ENCODE measurements around the gene SHC3. TPM values are rescaled to one million over a fixed set of nuclear protein-coding genes. Genes with fewer than 3 reads are reported as not detected.

Gene SHC3
- total and polyA plus RNA-seq, 2 experiments from 2014 or later = 1.3 to 2.9 TPM

DNA sequence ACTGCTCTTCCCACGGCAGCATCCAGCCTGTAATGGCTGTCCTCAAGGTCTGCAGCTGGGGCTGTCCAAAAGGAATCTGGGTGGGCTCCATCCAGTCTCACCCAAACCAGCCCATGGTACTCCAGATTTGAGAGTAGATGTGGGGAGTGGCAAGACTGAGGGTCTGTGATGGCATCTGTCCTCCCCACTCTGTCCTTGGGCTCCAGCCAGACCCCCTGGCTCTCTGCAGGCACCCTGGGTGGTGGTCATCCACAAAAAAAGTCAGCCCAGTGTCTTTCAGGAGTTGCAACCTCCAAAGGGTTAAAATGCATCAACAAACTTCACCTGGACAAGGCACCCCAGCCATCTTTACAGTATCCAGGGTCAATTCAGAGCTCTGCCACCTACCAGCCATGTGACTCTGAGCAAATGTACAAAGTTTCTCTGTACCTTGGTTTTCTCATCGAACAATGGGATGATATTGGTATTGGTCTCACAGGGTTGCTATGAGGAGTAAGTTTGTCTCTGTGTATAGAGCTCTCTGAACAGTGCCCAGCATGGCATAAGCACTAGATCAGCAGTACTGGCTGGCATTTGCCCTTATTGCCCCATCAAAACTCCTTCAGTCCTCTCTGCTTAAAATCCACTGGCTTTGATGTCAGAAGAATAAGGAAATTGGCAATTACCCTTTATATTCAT is 194.6 kb downstream of the SHC3 start (continued):
- TF ChIP-seq, protein P1, sequence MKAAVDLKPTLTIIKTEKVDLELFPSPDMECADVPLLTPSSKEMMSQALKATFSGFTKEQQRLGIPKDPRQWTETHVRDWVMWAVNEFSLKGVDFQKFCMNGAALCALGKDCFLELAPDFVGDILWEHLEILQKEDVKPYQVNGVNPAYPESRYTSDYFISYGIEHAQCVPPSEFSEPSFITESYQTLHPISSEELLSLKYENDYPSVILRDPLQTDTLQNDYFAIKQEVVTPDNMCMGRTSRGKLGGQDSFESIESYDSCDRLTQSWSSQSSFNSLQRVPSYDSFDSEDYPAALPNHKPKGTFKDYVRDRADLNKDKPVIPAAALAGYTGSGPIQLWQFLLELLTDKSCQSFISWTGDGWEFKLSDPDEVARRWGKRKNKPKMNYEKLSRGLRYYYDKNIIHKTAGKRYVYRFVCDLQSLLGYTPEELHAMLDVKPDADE (IDR thresholded peaks at IDR 0.05) = no peak
- no peak for TF ChIP-seq NANOG (IDR thresholded peaks at IDR 0.05; ENCODE audit: borderline replicate concordance)
- no peak for TF ChIP-seq JUNB (IDR thresholded peaks at IDR 0.05; ENCODE audit: unreplicated experiment)
- no peak for TF ChIP-seq EZH2 (IDR thresholded peaks at IDR 0.05; ENCODE audit: low read depth, unreplicated experiment)
- TF ChIP-seq ZNF114 (CRISPR knock-in tag; IDR thresholded peaks at IDR 0.05) = no peak
- TF ChIP-seq ZNF331 (CRISPR knock-in tag; IDR thresholded peaks at IDR 0.05; ENCODE audit: low read depth) = no peak
- TF ChIP-seq EZH2phosphoT487 (IDR thresholded peaks at IDR 0.05; ENCODE audit: unreplicated experiment) = no peak
- TF ChIP-seq STAT1 (IDR thresholded peaks at IDR 0.05; ENCODE audit: unreplicated experiment) = no peak
- TF ChIP-seq POLR2AphosphoS5 (IDR thresholded peaks at IDR 0.05; ENCODE audit: low read depth) = no peak
- TF ChIP-seq CTCF (conservative IDR thresholded peaks at IDR 0.05; ENCODE audit: low read depth in 2 of 2) = no peak
- TF ChIP-seq REST (IDR thresholded peaks at IDR 0.05; ENCODE audit: unreplicated experiment) = no peak

DNA sequence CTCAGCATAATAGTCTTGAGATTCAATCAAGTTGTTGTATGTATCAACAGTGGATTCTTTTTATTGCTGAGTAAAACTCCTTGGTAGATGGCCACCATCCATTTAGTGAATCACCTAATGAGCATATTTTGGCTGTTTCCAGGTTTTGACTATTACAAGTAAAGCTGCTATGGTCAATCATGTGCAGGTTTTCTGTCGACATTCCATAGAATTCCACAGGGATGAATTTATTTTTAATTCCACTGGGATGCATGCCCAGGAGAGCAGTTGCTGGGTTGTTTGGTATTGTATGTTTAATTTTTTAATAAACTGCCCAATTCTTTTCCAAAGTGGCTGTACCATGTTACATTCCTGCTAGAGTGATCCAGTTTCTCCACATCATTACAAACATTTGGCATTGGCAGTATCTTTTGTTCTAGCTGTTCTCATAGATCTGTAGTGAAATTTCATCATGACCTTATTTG is 197.8 kb downstream of the SHC3 start:
- DNase-seq (ENCODE audit: low spot score) (no peak), ATAC-seq (no peak)
- H3K4me1 Mint-ChIP-seq = peaks cover 6% of the 10 kb centered on the region; the same call in 2 of the 3 replicates
- Histone ChIP-seq H3K4me1 (ENCODE audit: insufficient read depth) (no peaks in the 10 kb centered on the region), H3K27ac (ENCODE audit: low read depth) (no peak overlapping the region), H4K20me1 (replicated peaks; ENCODE audit: insufficient read depth) (no peaks in the 10 kb centered on the region), H3K9me2 (ENCODE audit: insufficient read depth) (0 out of 2 replicates have a peak, but pooled peaks cover 3% of the 10 kb centered on the region), H3F3A (replicated peaks; ENCODE audit: low read depth) (no peaks in the 10 kb centered on the region), H3K36me3 (ENCODE audit: insufficient read depth) (no peaks in the 10 kb centered on the region), H3K4me3 (no peak overlapping the region), H3K79me2 (replicated peaks; ENCODE audit: insufficient read depth) (no peaks in the 10 kb centered on the region), H3K27me3 (ENCODE audit: insufficient read depth) (no peaks in the 10 kb centered on the region), H2AFZ (no peak overlapping the region), H3K4me2 (no peak overlapping the region)
- H3K9me3 Mint-ChIP-seq = peaks cover 19% of the 10 kb centered on the region
- H3K4me3 Mint-ChIP-seq = no peak overlapping the region
- no peak overlapping the region for H3K27ac Mint-ChIP-seq
- peaks cover 7% of the 10 kb centered on the region; the same call in 2 of the 3 replicates for H3K36me3 Mint-ChIP-seq (ENCODE audit: low read depth)
- H3K27me3 Mint-ChIP-seq (ENCODE audit: insufficient read depth, low read depth, poor library complexity) = peaks cover 4% of the 10 kb centered on the region
- TF ChIP-seq ZNF114 (CRISPR knock-in tag; IDR thresholded peaks at IDR 0.05) (no peak), EZH2phosphoT487 (IDR thresholded peaks at IDR 0.05; ENCODE audit: unreplicated experiment) (no peak), EZH2 (IDR thresholded peaks at IDR 0.05; ENCODE audit: low read depth, unreplicated experiment) (no peak), REST (IDR thresholded peaks at IDR 0.05; ENCODE audit: unreplicated experiment) (no peak), POLR2AphosphoS5 (IDR thresholded peaks at IDR 0.05; ENCODE audit: low read depth) (no peak), CREB1 (CRISPR knock-in tag; IDR thresholded peaks at IDR 0.05; ENCODE audit: low read depth) (no peak), ZNF331 (CRISPR knock-in tag; IDR thresholded peaks at IDR 0.05; ENCODE audit: low read depth) (no peak), CTCF (conservative IDR thresholded peaks at IDR 0.05; ENCODE audit: low read depth in 2 of 2) (no peak)
- TF ChIP-seq, protein P1 (IDR thresholded peaks at IDR 0.05) = no peak

Data from GM23338 (cell line).